ENCODE data around the gene CARD19.

GRCh38 chr9:93081081-93081529 is 14.9 kb upstream of the CARD19 start:
- TF ChIP-seq CTCF (IDR thresholded peaks at IDR 0.05) (no peak), POLR2A (IDR thresholded peaks at IDR 0.05) (no peak)
